ENCODE results near the gene ANGPTL8.

GRCh38 chr19:11233073-11233472 lies 6.3 kb upstream of the ANGPTL8 start:
- TF ChIP-seq GATA2 (IDR thresholded peaks at IDR 0.05; ENCODE audit: low read depth, low read length) (no peak), GATA3 (IDR thresholded peaks at IDR 0.05; ENCODE audit: low read depth, low read length) (no peak)
